DND-41 (cell line): ENCODE results near the gene CD200R1L.

Experiments used
- ATAC-seq: fragments of 200-7000 bp; cut with Tn5 transposase; 3 replicates; pipeline ENCODE4 v1.9.1; 2021; ENCODE audit warnings: low read depth; ENCODE audit not compliant: insufficient read depth
- DNase-seq: peaks from one replicate; pipeline ENCODE4 v3.0.0-alpha.2; 2020
- H2AFZ ChIP-seq: 2 replicates; pipeline ENCODE4 v1.6.0; 2012; ENCODE audit warnings: low read depth, low read length
- H3K27ac ChIP-seq: 2 replicates; pipeline ENCODE4 v1.5.1; 2012; ENCODE audit warnings: low read length, inconsistent platforms
- H3K27me3 ChIP-seq: fragments of 200-600 bp; sonication (generic); 2 replicates; pipeline ENCODE4 v1.6.0; 2012; ENCODE audit warnings: low read length, mild to moderate bottlenecking, inconsistent platforms; ENCODE audit not compliant: insufficient read depth, poor library complexity
- H3K36me3 ChIP-seq: 2 replicates; pipeline ENCODE4 v1.5.1; 2012; ENCODE audit warnings: low read length, inconsistent platforms; ENCODE audit not compliant: insufficient read depth
- H3K4me1 ChIP-seq: 2 replicates; pipeline ENCODE4 v1.5.1; 2012; ENCODE audit warnings: mild to moderate bottlenecking, low read length; ENCODE audit not compliant: insufficient read depth
- H3K4me2 ChIP-seq: 2 replicates; pipeline ENCODE4 v1.6.0; 2012; ENCODE audit warnings: mild to moderate bottlenecking, moderate library complexity, low read length, inconsistent platforms; ENCODE audit not compliant: insufficient read depth
- H3K4me3 ChIP-seq, 2 experiments: fragments of 200-600 bp in 1 of 2; shearing (Covaris generic) in 1 of 2; 2 replicates each; pipeline ENCODE4 v1.5.1; 2012 to 2016; ENCODE audit warnings: inconsistent platforms in 2 of 2, low read length in 2 of 2, mild to moderate bottlenecking in 2 of 2, low read depth in 1 of 2, moderate library complexity in 1 of 2
- H3K79me2 ChIP-seq: 2 replicates; pipeline ENCODE4 v1.6.0; 2012; ENCODE audit warnings: low read length, inconsistent platforms; ENCODE audit not compliant: insufficient read depth
- H3K9ac ChIP-seq: 2 replicates; pipeline ENCODE4 v1.6.0; 2012; ENCODE audit warnings: low read depth, mild to moderate bottlenecking, inconsistent platforms, low read length, moderate library complexity
- H3K9me3 ChIP-seq: 2 replicates; pipeline ENCODE4 v1.5.1; 2012; ENCODE audit warnings: low read length, moderate library complexity, mild to moderate bottlenecking, inconsistent platforms; ENCODE audit not compliant: insufficient read depth, severe bottlenecking
- H4K20me1 ChIP-seq: 2 replicates; pipeline ENCODE4 v1.6.0; 2012; ENCODE audit warnings: low read length; ENCODE audit not compliant: insufficient read depth
- EZH2 ChIP-seq: IDR thresholded peaks from 3 replicates; pipeline ENCODE4 v1.6.1; 2012; ENCODE audit warnings: borderline replicate concordance, low read depth, mild to moderate bottlenecking, moderate library complexity, low read length, inconsistent platforms; ENCODE audit not compliant: severe bottlenecking
- TF ChIP-seq, protein P1 (sequence below): IDR thresholded peaks from 2 replicates; pipeline ENCODE4 v1.5.1; 2012; ENCODE audit warnings: borderline replicate concordance, low read length, moderate library complexity, mild to moderate bottlenecking; ENCODE audit not compliant: poor library complexity, severe bottlenecking; ENCODE audit errors: extremely low read depth

Gene CD200R1L

DNA sequence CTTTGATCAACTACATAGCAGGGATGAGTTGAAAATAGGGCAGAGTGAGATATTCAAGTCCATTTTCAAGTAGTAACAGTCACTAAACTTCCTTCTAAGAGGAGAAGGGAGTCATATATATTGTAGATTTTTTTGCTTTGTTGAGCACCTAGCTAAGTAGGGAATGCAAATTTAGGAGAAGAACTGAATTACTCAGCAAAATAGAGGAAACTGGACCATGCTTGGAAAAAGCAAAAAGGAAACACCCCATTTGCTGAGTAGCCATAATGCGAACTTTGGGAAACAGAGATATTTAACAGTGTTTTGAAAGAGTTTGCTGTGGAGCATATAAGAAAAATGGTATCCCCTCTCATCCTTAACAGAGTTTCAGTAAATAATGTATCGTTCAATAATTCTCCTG, 54.9 kb downstream of the CD200R1L start:
- Histone ChIP-seq H3K27me3 (peaks cover 2% of the 10 kb centered on the region), H3K79me2 (no peaks in the 10 kb centered on the region), H3K4me3 (no peak overlapping the region), H4K20me1 (no peaks in the 10 kb centered on the region), H3K27ac (no peak overlapping the region), H3K36me3 (no peaks in the 10 kb centered on the region), H3K4me1 (no peaks in the 10 kb centered on the region), H3K9me3 (no peaks in the 10 kb centered on the region), H3K9ac (no peak overlapping the region), H3K4me2 (no peak overlapping the region), H2AFZ (no peak overlapping the region)
- TF ChIP-seq, protein P1, sequence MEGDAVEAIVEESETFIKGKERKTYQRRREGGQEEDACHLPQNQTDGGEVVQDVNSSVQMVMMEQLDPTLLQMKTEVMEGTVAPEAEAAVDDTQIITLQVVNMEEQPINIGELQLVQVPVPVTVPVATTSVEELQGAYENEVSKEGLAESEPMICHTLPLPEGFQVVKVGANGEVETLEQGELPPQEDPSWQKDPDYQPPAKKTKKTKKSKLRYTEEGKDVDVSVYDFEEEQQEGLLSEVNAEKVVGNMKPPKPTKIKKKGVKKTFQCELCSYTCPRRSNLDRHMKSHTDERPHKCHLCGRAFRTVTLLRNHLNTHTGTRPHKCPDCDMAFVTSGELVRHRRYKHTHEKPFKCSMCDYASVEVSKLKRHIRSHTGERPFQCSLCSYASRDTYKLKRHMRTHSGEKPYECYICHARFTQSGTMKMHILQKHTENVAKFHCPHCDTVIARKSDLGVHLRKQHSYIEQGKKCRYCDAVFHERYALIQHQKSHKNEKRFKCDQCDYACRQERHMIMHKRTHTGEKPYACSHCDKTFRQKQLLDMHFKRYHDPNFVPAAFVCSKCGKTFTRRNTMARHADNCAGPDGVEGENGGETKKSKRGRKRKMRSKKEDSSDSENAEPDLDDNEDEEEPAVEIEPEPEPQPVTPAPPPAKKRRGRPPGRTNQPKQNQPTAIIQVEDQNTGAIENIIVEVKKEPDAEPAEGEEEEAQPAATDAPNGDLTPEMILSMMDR = no peak
- no peak for TF ChIP-seq EZH2
- no peak for ATAC-seq
- no peak for DNase-seq

DNA sequence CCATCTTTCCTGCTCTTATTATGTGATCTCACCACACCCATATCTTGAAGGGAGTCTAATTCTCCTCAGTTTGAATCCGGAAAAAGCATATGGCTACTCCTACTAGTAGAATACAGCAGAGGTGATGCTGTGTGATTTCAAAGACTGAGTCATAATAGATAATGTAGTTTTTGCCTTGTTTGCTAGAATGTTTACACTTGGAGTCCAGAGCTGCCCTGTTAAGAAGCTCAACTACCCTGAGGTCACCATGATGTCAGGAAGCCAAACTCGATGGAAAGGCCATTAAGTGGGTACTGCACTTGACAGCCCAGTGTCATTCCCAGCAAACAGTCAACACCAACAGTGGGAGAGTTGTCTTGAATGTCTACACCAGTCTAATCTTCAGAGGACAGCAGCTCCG, 56.9 kb downstream of the CD200R1L start:
- Histone ChIP-seq H4K20me1 (no peaks in the 10 kb centered on the region), H3K9ac (no peak overlapping the region), H3K27ac (no peak overlapping the region), H3K36me3 (no peaks in the 10 kb centered on the region), H3K79me2 (no peaks in the 10 kb centered on the region), H3K9me3 (no peaks in the 10 kb centered on the region), H2AFZ (no peak overlapping the region), H3K4me3 (no peak overlapping the region), H3K4me1 (no peaks in the 10 kb centered on the region), H3K27me3 (peaks cover 2% of the 10 kb centered on the region), H3K4me2 (no peak overlapping the region)
- ATAC-seq = no peak
- DNase-seq = no peak
- TF ChIP-seq EZH2 = no peak
- TF ChIP-seq, protein P1 = no peak

DNA sequence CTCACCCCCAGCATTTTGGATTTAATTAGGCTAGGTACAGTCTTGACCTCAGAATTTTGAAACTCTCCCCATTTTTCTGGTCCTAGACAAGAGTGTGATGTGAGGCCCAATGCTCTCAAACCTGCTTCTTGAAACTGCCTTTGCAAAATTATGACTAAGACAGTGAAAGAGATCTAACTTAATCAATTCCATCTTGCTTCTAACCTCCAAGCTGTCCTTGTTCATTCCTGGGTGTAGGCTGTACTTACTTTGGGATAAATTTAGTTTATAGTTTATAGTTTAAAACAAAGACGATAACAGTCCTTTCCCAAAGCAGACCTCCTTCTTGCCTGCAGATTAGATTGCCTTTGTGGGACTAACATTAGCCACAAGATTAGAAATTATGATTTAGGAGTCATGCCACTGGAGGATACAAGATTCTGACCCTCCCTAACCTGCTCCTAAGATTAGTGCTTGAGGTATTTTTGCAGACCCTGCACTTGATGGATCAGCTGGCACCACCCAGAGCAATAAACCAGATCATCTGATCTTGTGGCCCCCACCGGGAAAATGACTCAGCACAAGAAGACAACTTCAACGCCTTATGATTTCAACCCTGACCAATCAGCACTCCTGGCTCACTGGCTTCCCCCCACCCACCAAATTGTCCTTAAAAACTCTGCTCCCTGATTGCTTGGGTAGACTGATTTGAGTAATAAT, 59.6 kb downstream of the CD200R1L start:
- ATAC-seq (no peak), DNase-seq (no peak)
- no peaks in the 10 kb centered on the region for H4K20me1 ChIP-seq
- H3K27ac ChIP-seq = no peak overlapping the region
- H3K79me2 ChIP-seq = no peaks in the 10 kb centered on the region
- TF ChIP-seq, protein P1 = no peak
- no peak for TF ChIP-seq EZH2
- H2AFZ ChIP-seq = no peak overlapping the region
- no peak overlapping the region for H3K9ac ChIP-seq
- H3K4me2 ChIP-seq = no peak overlapping the region
- no peaks in the 10 kb centered on the region for H3K4me1 ChIP-seq
- no peaks in the 10 kb centered on the region for H3K27me3 ChIP-seq
- no peaks in the 10 kb centered on the region for H3K9me3 ChIP-seq
- H3K4me3 ChIP-seq = no peak overlapping the region
- no peaks in the 10 kb centered on the region for H3K36me3 ChIP-seq
